ENCODE data around the gene KRT79. TPM values are rescaled to one million over a fixed set of nuclear protein-coding genes. Genes with fewer than 3 reads are reported as not detected.
"Not testable (repeated sequence)": the region's sequence is repeated elsewhere in the genome, so short reads cannot be mapped to it uniquely, and the experiment has no call there.

The KRT79 gene
- total RNA-seq = not detected
- 0.09 TPM for polyA plus RNA-seq
- long read RNA-seq, donor 1 = 0 reads
- long read RNA-seq, donor 2 = 0 reads
- long read RNA-seq, donor 3 = 0 reads
- long read RNA-seq, donor 4 = 0 reads

- Histone ChIP-seq H3K27ac (ENCODE audit: low read length) (no peak within 1 kb of the TSS), H3K4me1 (ENCODE audit: control insufficient read depth, insufficient read depth, low read length) (no peaks in the 10 kb centered on the region), H3K4me3 (ENCODE audit: low read length) (no peak within 1 kb of the TSS), H3K9me3 (ENCODE audit: control insufficient read depth, low read length) (no peaks in the 10 kb centered on the region), H3K27me3 (ENCODE audit: control insufficient read depth, insufficient read depth) (no peaks in the 10 kb centered on the region)
- DNase-seq (no peak), ATAC-seq (no peak)
- 83% methylated on average over 22 of the region's 22 CpGs for WGBS
- intact Hi-C loops (cut with DNase I) = no loop called here
Measured at GRCh38 chr12:52833922-52834726, at the start of gene KRT79. KRT79 (minus strand) TSS chr12:52834311; CDS start chr12:52834260, 51 bp downstream.

GRCh38 chr12:52880499-52880898, 46.4 kb upstream of the KRT79 start:
- H3K27ac ChIP-seq (ENCODE audit: low read length); ATAC-seq; H3K27me3 ChIP-seq (ENCODE audit: control insufficient read depth, insufficient read depth); H3K9me3 ChIP-seq (ENCODE audit: control insufficient read depth, low read length); H3K4me1 ChIP-seq (ENCODE audit: control insufficient read depth, insufficient read depth, low read length); H3K4me3 ChIP-seq (ENCODE audit: low read length): not testable (repeated sequence)
- DNase-seq = peak in 1 of 3 donors; percentile 35
- intact Hi-C loops (cut with DNase I) = loop anchor here in 3 of 4 donors (2.0 to 5.0 kb wide), 3 partner anchors 298 to 723 kb away; no protein-coding TSS in a partner anchor
- WGBS = 67% methylated on average over 8 of the region's 8 CpGs

- no peak overlapping the region for H3K27ac ChIP-seq (ENCODE audit: low read length)
- no peaks in the 10 kb centered on the region for H3K9me3 ChIP-seq (ENCODE audit: control insufficient read depth, low read length)
- H3K27me3 ChIP-seq (ENCODE audit: control insufficient read depth, insufficient read depth) = no peaks in the 10 kb centered on the region
- intact Hi-C loops (cut with DNase I) = loop anchor here (2.0 to 10.0 kb wide), 6 partner anchors 215 to 725 kb away; no protein-coding TSS in a partner anchor
- ATAC-seq (peak; percentile 86), DNase-seq (peak; percentile 76 to 91 (median 89))
- no peak overlapping the region for H3K4me3 ChIP-seq (ENCODE audit: low read length)
- no peaks in the 10 kb centered on the region for H3K4me1 ChIP-seq (ENCODE audit: control insufficient read depth, insufficient read depth, low read length)
- 7% methylated on average over 38 of the region's 38 CpGs for WGBS
Measured at GRCh38 chr12:52879394-52880351, 45.6 kb upstream of the KRT79 start.

DNA sequence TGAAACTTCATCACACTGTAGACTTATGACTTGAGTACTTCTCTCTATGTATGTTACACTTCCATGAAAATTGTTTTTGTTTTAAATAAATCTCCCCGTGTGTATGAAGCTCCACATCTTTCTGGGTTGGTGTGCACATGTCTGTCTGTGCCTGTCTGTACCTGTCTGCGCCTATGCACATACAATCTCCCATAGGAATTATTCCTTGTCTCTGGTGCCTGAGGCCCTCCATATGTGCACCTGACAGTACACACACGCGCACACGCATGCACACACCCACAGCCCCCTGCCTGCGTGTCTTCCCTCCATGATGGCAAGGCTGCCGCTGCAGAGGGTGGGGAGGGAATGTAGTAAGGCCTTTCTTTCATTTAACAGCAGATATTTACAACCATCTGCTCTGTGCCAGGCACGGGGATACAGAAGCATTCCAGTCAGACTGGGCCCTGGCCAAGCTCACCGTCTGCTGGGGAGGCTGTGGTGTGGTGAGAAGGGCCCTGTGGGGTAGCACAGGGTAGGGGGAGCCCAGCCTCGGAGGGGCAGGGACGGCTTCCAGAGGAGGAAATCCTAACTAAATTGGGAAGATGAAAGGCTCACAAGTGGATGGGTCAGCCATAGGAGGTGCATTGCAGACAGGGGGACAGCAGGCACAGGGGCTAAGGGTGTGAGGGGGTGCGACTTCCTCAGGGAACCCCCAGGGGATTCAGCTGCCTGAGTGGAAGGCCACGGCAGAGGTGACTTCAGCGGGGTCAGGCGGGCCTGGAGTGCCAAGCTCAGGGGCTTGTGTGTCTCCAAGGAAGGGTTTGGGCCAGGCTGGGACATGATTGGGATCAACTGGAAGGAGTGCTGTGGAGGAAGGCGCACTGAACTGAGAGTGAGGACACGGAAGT, 44.6 kb upstream of the KRT79 start:
- H3K9me3 ChIP-seq (ENCODE audit: control insufficient read depth, low read length) = no peaks in the 10 kb centered on the region
- H3K4me3 ChIP-seq (ENCODE audit: low read length) = no peak overlapping the region
- no peak for DNase-seq
- intact Hi-C loops (cut with DNase I) = loop anchor here in 2 of 4 donors (2.0 to 10.0 kb wide), 3 partner anchors 214 to 724 kb away; no protein-coding TSS in a partner anchor
- WGBS = 74% methylated on average over 17 of the region's 17 CpGs
- no peaks in the 10 kb centered on the region for H3K27me3 ChIP-seq (ENCODE audit: control insufficient read depth, insufficient read depth)
- no peak overlapping the region for H3K27ac ChIP-seq (ENCODE audit: low read length)
- ATAC-seq = peak in 1 of 2 donors; percentile 15
- peaks cover 4% of the 10 kb centered on the region for H3K4me1 ChIP-seq (ENCODE audit: control insufficient read depth, insufficient read depth, low read length)

- peaks cover 6% of the 10 kb centered on the region for H3K4me1 ChIP-seq (ENCODE audit: control insufficient read depth, insufficient read depth, low read length)
- H3K27ac ChIP-seq (ENCODE audit: low read length) = no peak overlapping the region
- ATAC-seq (no peak), DNase-seq (no peak)
- H3K27me3 ChIP-seq (ENCODE audit: control insufficient read depth, insufficient read depth) = no peaks in the 10 kb centered on the region
- intact Hi-C loops (cut with DNase I) = loop anchor here in 2 of 4 donors (10.0 kb wide), 2 partner anchors 212 to 722 kb away; no protein-coding TSS in a partner anchor
- no peak overlapping the region for H3K4me3 ChIP-seq (ENCODE audit: low read length)
- H3K9me3 ChIP-seq (ENCODE audit: control insufficient read depth, low read length) = no peaks in the 10 kb centered on the region
- 69% methylated on average over 3 of the region's 3 CpGs for WGBS
Measured at GRCh38 chr12:52877242-52877641, 43.1 kb upstream of the KRT79 start.

GRCh38 chr12:52876372-52876771, 42.3 kb upstream of the KRT79 start:
- intact Hi-C loops (cut with DNase I) = loop anchor here in 2 of 4 donors (10.0 kb wide), 2 partner anchors 212 to 722 kb away; no protein-coding TSS in a partner anchor
- ATAC-seq = peak in 1 of 2 donors; percentile 19

DNA sequence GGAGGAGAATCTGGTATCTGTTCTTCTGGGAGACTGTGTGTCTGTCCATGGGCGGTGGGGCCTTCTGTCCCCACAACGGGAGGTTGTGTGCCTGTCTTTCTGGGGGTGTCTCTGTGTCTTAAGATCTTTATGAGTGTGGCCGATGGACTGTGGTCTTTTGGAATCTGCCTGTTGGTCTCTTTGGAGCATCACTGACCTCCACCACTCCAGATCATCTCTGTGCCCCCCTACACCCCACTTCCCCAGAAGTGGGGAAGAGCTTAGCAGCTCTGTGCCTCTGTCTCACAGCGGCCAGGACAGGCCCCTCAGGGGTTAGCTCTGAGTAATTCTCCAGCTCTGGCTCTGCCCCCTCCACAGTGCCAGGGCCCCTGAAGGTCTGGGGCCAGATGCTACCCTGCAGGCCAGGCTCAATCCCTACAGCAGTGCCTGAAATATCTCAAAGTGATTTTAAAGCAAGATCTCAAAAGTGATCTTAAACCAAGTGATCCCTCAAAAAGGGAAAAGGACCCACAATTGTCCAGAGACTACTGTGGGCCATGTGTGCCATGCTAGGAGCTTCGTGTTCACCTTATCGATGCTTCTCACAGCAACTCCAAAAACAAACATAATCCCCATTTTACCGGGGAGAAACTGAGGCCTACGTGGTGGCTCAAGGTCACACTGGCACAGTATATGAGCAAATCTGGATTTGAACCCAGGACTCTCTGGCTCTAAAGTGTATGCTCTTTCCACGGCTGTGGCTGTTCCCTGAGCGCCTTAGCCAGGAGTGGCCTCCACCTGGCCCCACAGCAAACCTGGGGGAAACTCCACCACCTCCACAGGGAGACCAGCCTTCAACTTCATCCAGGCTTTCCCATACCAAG, 40.7 kb upstream of the KRT79 start:
- Histone ChIP-seq H3K27me3 (ENCODE audit: control insufficient read depth, insufficient read depth) (no peaks in the 10 kb centered on the region), H3K27ac (ENCODE audit: low read length) (peak overlapping the region; percentile 65), H3K4me3 (ENCODE audit: low read length) (peak overlapping the region; percentile 31), H3K9me3 (ENCODE audit: control insufficient read depth, low read length) (no peaks in the 10 kb centered on the region), H3K4me1 (ENCODE audit: control insufficient read depth, insufficient read depth, low read length) (peaks cover 6% of the 10 kb centered on the region)
- DNase-seq (no peak), ATAC-seq (no peak)
- WGBS = 72% methylated on average over 10 of the region's 10 CpGs
- intact Hi-C loops (cut with DNase I) = loop anchor here (5.0 to 10.0 kb wide), 4 partner anchors 210 to 720 kb away; no protein-coding TSS in a partner anchor

More at GRCh38 chr12:52876372-52876771, 42.3 kb upstream of the KRT79 start:
- peaks cover 6% of the 10 kb centered on the region for H3K4me1 ChIP-seq (ENCODE audit: control insufficient read depth, insufficient read depth, low read length)
- no peak overlapping the region for H3K27ac ChIP-seq (ENCODE audit: low read length)
- no peaks in the 10 kb centered on the region for H3K27me3 ChIP-seq (ENCODE audit: control insufficient read depth, insufficient read depth)
- H3K9me3 ChIP-seq (ENCODE audit: control insufficient read depth, low read length) = no peaks in the 10 kb centered on the region
- WGBS = 73% methylated on average over 7 of the region's 7 CpGs
- DNase-seq = peak in 2 of 3 donors; percentile 65 to 77
- H3K4me3 ChIP-seq (ENCODE audit: low read length) = no peak overlapping the region

- peak overlapping the region; percentile 65 for H3K27ac ChIP-seq (ENCODE audit: low read length)
- ATAC-seq (peak; percentile 87 to 89), DNase-seq (peak; percentile 92 to 95 (median 95))
- H3K9me3 ChIP-seq (ENCODE audit: control insufficient read depth, low read length) = no peaks in the 10 kb centered on the region
- peaks cover 6% of the 10 kb centered on the region for H3K4me1 ChIP-seq (ENCODE audit: control insufficient read depth, insufficient read depth, low read length)
- WGBS = 3% methylated on average over 55 of the region's 55 CpGs
- H3K27me3 ChIP-seq (ENCODE audit: control insufficient read depth, insufficient read depth) = no peaks in the 10 kb centered on the region
- peak overlapping the region; percentile 31 for H3K4me3 ChIP-seq (ENCODE audit: low read length)
- intact Hi-C loops (cut with DNase I) = loop anchor here (5.0 to 10.0 kb wide), 4 partner anchors 209 to 719 kb away; no protein-coding TSS in a partner anchor
Measured at GRCh38 chr12:52873832-52874572, 39.9 kb upstream of the KRT79 start.

- Histone ChIP-seq H3K4me3 (ENCODE audit: low read length) (peak overlapping the region; percentile 31), H3K27ac (ENCODE audit: low read length) (peak overlapping the region; percentile 17), H3K9me3 (ENCODE audit: control insufficient read depth, low read length) (no peaks in the 10 kb centered on the region), H3K27me3 (ENCODE audit: control insufficient read depth, insufficient read depth) (no peaks in the 10 kb centered on the region), H3K4me1 (ENCODE audit: control insufficient read depth, insufficient read depth, low read length) (peaks cover 6% of the 10 kb centered on the region)
- DNase-seq = no peak
- intact Hi-C loops (cut with DNase I) = loop anchor here (5.0 to 10.0 kb wide), 4 partner anchors 209 to 719 kb away; no protein-coding TSS in a partner anchor
- 72% methylated on average over 4 of the region's 4 CpGs for WGBS
- ATAC-seq = no peak
Measured at GRCh38 chr12:52873513-52873831, 39.4 kb upstream of the KRT79 start.
